ENCODE data around the gene ABHD2.
"Not testable (repeated sequence)": the region's sequence is repeated elsewhere in the genome, so short reads cannot be mapped to it uniquely, and the experiment has no call there.

The ABHD2 gene

DNA sequence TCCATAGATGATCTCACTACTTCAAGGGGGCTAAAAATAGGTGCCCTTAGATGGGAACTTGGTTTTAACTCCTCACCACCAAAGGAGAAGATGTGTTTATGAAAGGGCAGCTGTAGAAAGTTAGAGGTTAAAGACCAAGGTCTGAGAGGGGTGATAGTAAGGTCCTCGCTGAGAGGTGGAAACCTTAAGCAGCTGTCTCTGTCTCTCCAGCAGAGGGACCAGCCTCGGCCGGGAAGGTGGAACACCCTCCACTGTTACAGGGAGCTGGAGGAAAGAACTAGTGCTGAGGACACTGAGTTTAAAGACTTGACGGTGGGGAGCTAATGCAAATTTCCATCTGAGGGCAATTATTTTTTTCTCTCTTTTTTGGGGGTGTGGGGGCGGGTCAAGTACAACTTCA, 142.0 kb downstream of the ABHD2 start:
- H3K9me3 ChIP-seq (ENCODE audit: control insufficient read depth, insufficient read depth, low read length), result no peaks in the 10 kb centered on the region
- TF ChIP-seq EZH2phosphoT487 (IDR thresholded peaks at IDR 0.05; ENCODE audit: borderline replicate concordance, low read length), result no peak
- TF ChIP-seq, protein P1, sequence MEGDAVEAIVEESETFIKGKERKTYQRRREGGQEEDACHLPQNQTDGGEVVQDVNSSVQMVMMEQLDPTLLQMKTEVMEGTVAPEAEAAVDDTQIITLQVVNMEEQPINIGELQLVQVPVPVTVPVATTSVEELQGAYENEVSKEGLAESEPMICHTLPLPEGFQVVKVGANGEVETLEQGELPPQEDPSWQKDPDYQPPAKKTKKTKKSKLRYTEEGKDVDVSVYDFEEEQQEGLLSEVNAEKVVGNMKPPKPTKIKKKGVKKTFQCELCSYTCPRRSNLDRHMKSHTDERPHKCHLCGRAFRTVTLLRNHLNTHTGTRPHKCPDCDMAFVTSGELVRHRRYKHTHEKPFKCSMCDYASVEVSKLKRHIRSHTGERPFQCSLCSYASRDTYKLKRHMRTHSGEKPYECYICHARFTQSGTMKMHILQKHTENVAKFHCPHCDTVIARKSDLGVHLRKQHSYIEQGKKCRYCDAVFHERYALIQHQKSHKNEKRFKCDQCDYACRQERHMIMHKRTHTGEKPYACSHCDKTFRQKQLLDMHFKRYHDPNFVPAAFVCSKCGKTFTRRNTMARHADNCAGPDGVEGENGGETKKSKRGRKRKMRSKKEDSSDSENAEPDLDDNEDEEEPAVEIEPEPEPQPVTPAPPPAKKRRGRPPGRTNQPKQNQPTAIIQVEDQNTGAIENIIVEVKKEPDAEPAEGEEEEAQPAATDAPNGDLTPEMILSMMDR (IDR thresholded peaks at IDR 0.05; ENCODE audit: low read depth, low read length, poor library complexity, severe bottlenecking), result peak; percentile 13
- H4K20me1 ChIP-seq (ENCODE audit: control insufficient read depth, insufficient read depth, low read depth, low read length), result no peaks in the 10 kb centered on the region
- no peaks in the 10 kb centered on the region for H3K4me1 ChIP-seq (ENCODE audit: control insufficient read depth, low read length)
- peaks cover 9% of the 10 kb centered on the region; the same call in 1 of the 2 replicates for H3K27me3 ChIP-seq (ENCODE audit: control insufficient read depth, low read length)
- no peak overlapping the region for H3K4me2 ChIP-seq (ENCODE audit: low read length)
- no peaks in the 10 kb centered on the region for H3K79me2 ChIP-seq (ENCODE audit: control insufficient read depth, low read length)
- H3K27ac ChIP-seq (ENCODE audit: low read depth, low read length), result no peak overlapping the region
- no peak overlapping the region for H3K4me3 ChIP-seq (ENCODE audit: low read length)
- no peaks in the 10 kb centered on the region for H3F3A ChIP-seq (ENCODE audit: control insufficient read depth, insufficient read depth)
- H3K9me2 ChIP-seq (replicated peaks; ENCODE audit: control insufficient read depth, low read length), result no peaks in the 10 kb centered on the region
- no peaks in the 10 kb centered on the region for H3K36me3 ChIP-seq (ENCODE audit: control insufficient read depth, low read length)

DNA sequence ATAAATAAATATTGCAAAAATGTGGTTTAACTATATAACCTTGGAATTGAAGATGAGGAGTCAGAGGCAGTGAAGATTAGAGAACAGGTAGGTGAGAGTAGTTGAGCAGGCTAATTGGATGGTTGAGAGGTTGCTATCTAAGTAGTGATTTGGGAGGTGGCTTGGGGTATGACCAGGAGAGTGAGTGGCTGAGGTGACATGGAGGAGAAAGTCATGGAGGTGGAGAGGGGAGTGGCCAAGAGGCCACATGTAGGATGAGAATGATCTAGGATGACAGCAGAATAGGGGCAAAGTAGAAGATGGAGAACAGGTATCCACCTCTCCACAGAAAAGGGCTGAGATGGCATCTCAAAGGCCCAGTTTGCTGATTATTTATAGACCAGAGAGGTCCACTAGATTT, 143.6 kb downstream of the ABHD2 start:
- Histone ChIP-seq H3K4me1 (ENCODE audit: control insufficient read depth, low read length) (no peaks in the 10 kb centered on the region), H3K27ac (ENCODE audit: low read depth, low read length) (no peak overlapping the region), H3K9me3 (ENCODE audit: control insufficient read depth, insufficient read depth, low read length) (no peaks in the 10 kb centered on the region), H4K20me1 (ENCODE audit: control insufficient read depth, insufficient read depth, low read depth, low read length) (no peaks in the 10 kb centered on the region), H3K36me3 (ENCODE audit: control insufficient read depth, low read length) (no peaks in the 10 kb centered on the region), H3K9me2 (replicated peaks; ENCODE audit: control insufficient read depth, low read length) (no peaks in the 10 kb centered on the region), H3K4me2 (ENCODE audit: low read length) (no peak overlapping the region), H3F3A (ENCODE audit: control insufficient read depth, insufficient read depth) (no peaks in the 10 kb centered on the region), H3K79me2 (ENCODE audit: control insufficient read depth, low read length) (no peaks in the 10 kb centered on the region), H3K4me3 (ENCODE audit: low read length) (no peak overlapping the region), H3K27me3 (ENCODE audit: control insufficient read depth, low read length) (peaks cover 9% of the 10 kb centered on the region; the same call in 1 of the 2 replicates)
- TF ChIP-seq EZH2phosphoT487 (IDR thresholded peaks at IDR 0.05; ENCODE audit: borderline replicate concordance, low read length), result no peak

- H3K9me3 ChIP-seq (ENCODE audit: control insufficient read depth, insufficient read depth, low read length); H4K20me1 ChIP-seq (ENCODE audit: control insufficient read depth, insufficient read depth, low read depth, low read length); H3F3A ChIP-seq (ENCODE audit: control insufficient read depth, insufficient read depth); H3K4me2 ChIP-seq (ENCODE audit: low read length); H3K9me2 ChIP-seq (replicated peaks; ENCODE audit: control insufficient read depth, low read length); H3K27me3 ChIP-seq (ENCODE audit: control insufficient read depth, low read length); H3K4me3 ChIP-seq (ENCODE audit: low read length); H3K4me1 ChIP-seq (ENCODE audit: control insufficient read depth, low read length); H3K27ac ChIP-seq (ENCODE audit: low read depth, low read length): not testable (repeated sequence)
- Histone ChIP-seq H3K79me2 (ENCODE audit: control insufficient read depth, low read length) (peaks cover 13% of the 10 kb centered on the region), H3K36me3 (ENCODE audit: control insufficient read depth, low read length) (peaks cover 11% of the 10 kb centered on the region)
Observed at GRCh38 chr15:89239883-89240810, 151.9 kb downstream of the ABHD2 start.

DNA sequence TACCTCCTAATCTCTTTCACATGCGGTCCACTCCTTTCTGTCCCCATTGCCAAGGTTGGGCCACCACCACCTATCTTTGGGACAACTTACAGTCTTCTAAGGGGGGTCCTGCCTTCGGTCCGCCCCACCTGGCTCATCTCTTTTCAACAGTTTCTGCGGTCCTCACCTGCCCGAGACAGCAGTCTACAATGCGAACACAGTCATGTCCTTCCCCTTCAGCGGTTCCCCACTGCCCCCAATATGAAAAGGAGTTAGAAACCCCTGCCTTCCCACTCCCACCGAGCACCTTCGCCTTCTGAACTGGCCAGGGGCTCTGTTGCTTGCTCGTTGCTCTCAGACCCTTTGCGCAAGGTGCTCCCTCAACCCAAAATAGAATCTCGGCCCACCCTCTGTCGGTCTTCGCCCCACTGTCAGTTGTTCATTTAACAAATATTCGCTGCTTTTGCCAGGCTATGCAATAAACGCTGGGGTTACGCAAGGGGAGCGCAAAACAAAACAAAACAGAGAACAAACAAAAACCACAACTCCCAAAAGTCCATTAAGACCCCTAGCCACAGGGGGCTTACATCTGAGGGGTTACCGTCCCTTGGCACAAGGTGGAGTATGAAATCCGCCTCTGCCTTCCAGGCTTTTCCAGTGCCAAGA, 154.9 kb downstream of the ABHD2 start:
- Histone ChIP-seq H3K79me2 (ENCODE audit: control insufficient read depth, low read length) (peaks cover 43% of the 10 kb centered on the region), H3K27ac (ENCODE audit: low read depth, low read length) (no peak overlapping the region), H4K20me1 (ENCODE audit: control insufficient read depth, insufficient read depth, low read depth, low read length) (peaks cover 16% of the 10 kb centered on the region; the same call in 1 of the 2 replicates), H3K4me1 (ENCODE audit: control insufficient read depth, low read length) (peaks cover 26% of the 10 kb centered on the region), H3K36me3 (ENCODE audit: control insufficient read depth, low read length) (peaks cover 38% of the 10 kb centered on the region), H3K9me3 (ENCODE audit: control insufficient read depth, insufficient read depth, low read length) (no peaks in the 10 kb centered on the region), H3K27me3 (ENCODE audit: control insufficient read depth, low read length) (0 out of 2 replicates have a peak, but pooled peaks cover 3% of the 10 kb centered on the region), H3K4me3 (ENCODE audit: low read length) (peak overlapping the region; percentile 84), H3K9me2 (replicated peaks; ENCODE audit: control insufficient read depth, low read length) (no peaks in the 10 kb centered on the region), H3F3A (ENCODE audit: control insufficient read depth, insufficient read depth) (no peaks in the 10 kb centered on the region; the same call in 1 of the 2 replicates), H3K4me2 (ENCODE audit: low read length) (peak overlapping the region; percentile 92)
- TF ChIP-seq, protein P1 (IDR thresholded peaks at IDR 0.05; ENCODE audit: low read depth, low read length, poor library complexity, severe bottlenecking), result no peak
- TF ChIP-seq EZH2phosphoT487 (IDR thresholded peaks at IDR 0.05; ENCODE audit: borderline replicate concordance, low read length), result no peak

Data from DOHH2 (cell line).